H1 (cell line): Measurements from ENCODE around the gene DIO3. TPM values are rescaled to one million over a fixed set of nuclear protein-coding genes. Genes with fewer than 3 reads are reported as not detected.

Experiments
- CTCF ChIA-PET: fragments of 300-600 bp; sonication (Branson Sonifier 250); formaldehyde crosslinking; loops from one replicate; lab custom pipeline; 2021; ENCODE audit not compliant: partially characterized antibody; lab: Charles Lee
- POLR2A ChIA-PET: fragments of 300-600 bp; sonication (Branson Sonifier 250); formaldehyde crosslinking; loops from one replicate; lab custom pipeline; 2021; ENCODE audit warnings: inconsistent platforms; ENCODE audit not compliant: partially characterized antibody; lab: Charles Lee
- DNase-seq, 2 experiments: peaks; one replicate each; pipeline versions ENCODE4 v3.0.0 to v3.0.0-alpha.2; 2010 to 2022; ENCODE audit warnings: low spot score in 2 of 2, low read depth in 1 of 2, mixed read lengths in 1 of 2
- FAIRE-seq: peaks from 2 replicates; lab custom pipeline; 2011; peaks lifted over from hg19 to GRCh38; lab: Jason Lieb, UNC
- H2AFZ ChIP-seq: 2 replicates; pipeline ENCODE4 v1.8.1; 2012; ENCODE audit warnings: low read length, inconsistent platforms
- H2AK5ac ChIP-seq: 2 replicates; pipeline ENCODE4 v1.6.1; 2013; ENCODE audit warnings: low read depth, low read length
- H2BK120ac ChIP-seq: replicated peaks from 2 replicates; pipeline ENCODE3; 2013; ENCODE audit warnings: low read depth, low read length, inconsistent platforms
- H2BK12ac ChIP-seq: 2 replicates; pipeline ENCODE4 v1.6.1; 2013; ENCODE audit warnings: low read depth, low read length
- H2BK15ac ChIP-seq: 2 replicates; pipeline ENCODE4 v1.6.1; 2013; ENCODE audit warnings: low read length
- H2BK20ac ChIP-seq: 2 replicates; pipeline ENCODE4 v1.6.1; 2013; ENCODE audit warnings: low read length
- H2BK5ac ChIP-seq: 2 replicates; pipeline ENCODE4 v1.6.1; 2013; ENCODE audit warnings: low read depth, low read length
- H3K14ac ChIP-seq: 2 replicates; pipeline ENCODE4 v1.6.1; 2013; ENCODE audit warnings: inconsistent platforms; ENCODE audit not compliant: insufficient read length
- H3K18ac ChIP-seq: 2 replicates; pipeline ENCODE4 v1.6.1; 2013; ENCODE audit warnings: low read length; ENCODE audit errors: extremely low read depth
- H3K23ac ChIP-seq: 2 replicates; pipeline ENCODE4 v1.6.1; 2013; ENCODE audit warnings: inconsistent platforms; ENCODE audit not compliant: insufficient read length
- H3K23me2 ChIP-seq: 2 replicates; pipeline ENCODE4 v1.6.1; 2013; ENCODE audit warnings: low read depth, low read length
- H3K27ac ChIP-seq: 2 replicates; pipeline ENCODE4 v1.6.1; 2011; ENCODE audit warnings: low read depth, low read length, inconsistent platforms
- H3K27me3 ChIP-seq, 4 experiments: replicated peaks in 1 of 4; 1 replicate in 1 of 4; 2 replicates in 3 of 4; pipeline versions ENCODE4 v1.6.1 to v1.8.1; 2011 to 2013; ENCODE audit warnings: low read length in 3 of 4, mild to moderate bottlenecking in 3 of 4, inconsistent platforms in 2 of 4, mixed read lengths in 2 of 4, moderate library complexity in 1 of 4; ENCODE audit not compliant: control insufficient read depth in 3 of 4, insufficient read depth in 3 of 4; ENCODE audit errors: extremely low read depth in 1 of 4
- H3K36me3 ChIP-seq, 4 experiments: 2 replicates each; pipeline versions ENCODE4 v1.6.1 to v1.8.1; 2011 to 2013; ENCODE audit warnings: mild to moderate bottlenecking in 4 of 4, low read length in 3 of 4, moderate library complexity in 2 of 4, control low read depth in 1 of 4, inconsistent platforms in 1 of 4; ENCODE audit not compliant: insufficient read depth in 4 of 4, control insufficient read depth in 2 of 4
- H3K4ac ChIP-seq: replicated peaks from 2 replicates; pipeline ENCODE3; 2013; ENCODE audit warnings: low read length, low read depth, mixed read lengths, inconsistent platforms; ENCODE audit not compliant: insufficient read length
- H3K4me1 ChIP-seq, 4 experiments: replicated peaks in 1 of 4; 1 replicate in 1 of 4; 2 replicates in 3 of 4; pipeline versions ENCODE4 v1.6.1 to v1.8.1; 2011 to 2013; ENCODE audit warnings: low read length in 3 of 4, inconsistent platforms in 2 of 4, mixed read lengths in 1 of 4; ENCODE audit not compliant: insufficient read depth in 4 of 4, control insufficient read depth in 3 of 4
- H3K4me2 ChIP-seq, 2 experiments: 2 replicates each; pipeline versions ENCODE4 v1.6.1 to v1.8.1; 2011 to 2013; ENCODE audit warnings: low read depth in 2 of 2, low read length in 2 of 2, control low read depth in 1 of 2, inconsistent platforms in 1 of 2, mild to moderate bottlenecking in 1 of 2; ENCODE audit not compliant: insufficient read depth in 1 of 2
- H3K4me3 ChIP-seq, 4 experiments: fragments of 200-600, 300-600 bp in 1 of 4; sonication (generic), shearing (Covaris generic), sonication (Bioruptor Twin) in 1 of 4; 2 replicates each; pipeline versions ENCODE4 v1.5.1 to v1.8.1; 2011 to 2016; ENCODE audit warnings: low read length in 4 of 4, low read depth in 3 of 4, control low read depth in 2 of 4, inconsistent platforms in 2 of 4, mild to moderate bottlenecking in 2 of 4, mixed read lengths in 1 of 4, moderate library complexity in 1 of 4; ENCODE audit not compliant: insufficient read depth in 2 of 4; ENCODE audit errors: extremely low read depth in 1 of 4
- H3K56ac ChIP-seq: replicated peaks from 2 replicates; pipeline ENCODE3; 2013; ENCODE audit warnings: low read depth, mild to moderate bottlenecking, mixed read lengths, low read length, inconsistent platforms; ENCODE audit not compliant: insufficient read length
- H3K79me1 ChIP-seq: 2 replicates; pipeline ENCODE4 v1.6.1; 2013; ENCODE audit warnings: low read depth, low read length, control low read depth
- H3K79me2 ChIP-seq, 2 experiments: 2 replicates each; pipeline versions ENCODE4 v1.6.1 to v1.8.1; 2012 to 2013; ENCODE audit warnings: low read length in 2 of 2, mild to moderate bottlenecking in 2 of 2, inconsistent platforms in 1 of 2; ENCODE audit not compliant: insufficient read depth in 2 of 2, control insufficient read depth in 1 of 2
- H3K9ac ChIP-seq, 4 experiments: replicated peaks in 1 of 4; 1 replicate in 1 of 4; 2 replicates in 3 of 4; pipeline versions ENCODE4 v1.6.1 to v1.8.1; 2011 to 2013; ENCODE audit warnings: low read depth in 3 of 4, low read length in 3 of 4, control low read depth in 2 of 4, mild to moderate bottlenecking in 2 of 4, moderate library complexity in 2 of 4, inconsistent platforms in 1 of 4; ENCODE audit errors: extremely low read depth in 1 of 4
- H3K9me3 ChIP-seq, 2 experiments: 2 replicates each; pipeline versions ENCODE4 v1.6.1 to v1.8.1; 2012 to 2013; ENCODE audit warnings: mild to moderate bottlenecking in 2 of 2, moderate library complexity in 2 of 2, control low read depth in 1 of 2, inconsistent platforms in 1 of 2, low read depth in 1 of 2, low read length in 1 of 2, mixed read lengths in 1 of 2; ENCODE audit not compliant: insufficient read depth in 2 of 2
- H4K20me1 ChIP-seq, 2 experiments: replicated peaks in 1 of 2; 2 replicates each; pipeline versions ENCODE3 to v1.8.1; 2011 to 2013; ENCODE audit warnings: inconsistent platforms in 2 of 2, low read length in 2 of 2, mild to moderate bottlenecking in 1 of 2; ENCODE audit not compliant: insufficient read depth in 2 of 2, control insufficient read depth in 1 of 2
- H4K5ac ChIP-seq: 2 replicates; pipeline ENCODE4 v1.6.1; 2013; ENCODE audit warnings: low read length, low read depth, mixed read lengths, inconsistent platforms; ENCODE audit not compliant: insufficient read length
- H4K8ac ChIP-seq: 2 replicates; pipeline ENCODE4 v1.8.0; 2013; ENCODE audit warnings: mild to moderate bottlenecking, moderate library complexity, low read length, inconsistent platforms; ENCODE audit not compliant: insufficient read depth; ENCODE audit errors: extremely low read depth
- H4K91ac ChIP-seq: replicated peaks from 2 replicates; pipeline ENCODE3; 2013; ENCODE audit warnings: low read length, mixed read lengths, inconsistent platforms; ENCODE audit not compliant: insufficient read length
- CBX5 ChIP-seq: fragments of 300-800, 300-1000 bp; sonication (generic); IDR thresholded peaks from 2 replicates; pipeline ENCODE4 v1.7.1; 2016; ENCODE audit warnings: antibody characterized with exemption, low read length, low read depth
- E2F6 ChIP-seq: IDR thresholded peaks from 2 replicates; pipeline ENCODE4 v1.6.1; 2012; ENCODE audit warnings: inconsistent platforms
- KDM1A ChIP-seq: fragments of 200-600, 300-600 bp; sonication (generic); IDR thresholded peaks from 2 replicates; pipeline ENCODE4 v1.7.1; 2016; ENCODE audit warnings: mild to moderate bottlenecking, low read length, borderline replicate concordance
- POLR2A ChIP-seq, 2 experiments: IDR thresholded peaks; 1 replicate in 1 of 2; 2 replicates in 1 of 2; pipeline ENCODE4 v1.6.1; 2011; ENCODE audit warnings: low read depth in 2 of 2, low read length in 2 of 2, mild to moderate bottlenecking in 2 of 2; ENCODE audit errors: control extremely low read depth in 1 of 2
- POU5F1 ChIP-seq: IDR thresholded peaks from 2 replicates; pipeline ENCODE4 v1.6.1; 2011; ENCODE audit warnings: low read depth, mild to moderate bottlenecking, low read length, moderate library complexity
- SAP30 ChIP-seq: fragments of 300-600 bp; sonication (generic); IDR thresholded peaks from 2 replicates; pipeline ENCODE4 v1.7.1; 2012; ENCODE audit warnings: low read length, moderate library complexity, mild to moderate bottlenecking, inconsistent platforms; ENCODE audit not compliant: insufficient read depth, insufficient replicate concordance
- SIX5 ChIP-seq: IDR thresholded peaks from 2 replicates; pipeline ENCODE4 v1.6.1; 2011; ENCODE audit warnings: mild to moderate bottlenecking, low read depth, low read length
- SP2 ChIP-seq: IDR thresholded peaks from 2 replicates; pipeline ENCODE4 v1.6.1; 2012; ENCODE audit warnings: mild to moderate bottlenecking, low read length, inconsistent platforms
- SP4 ChIP-seq: IDR thresholded peaks from 2 replicates; pipeline ENCODE4 v1.6.1; 2012; ENCODE audit warnings: low read length, inconsistent platforms
- SUZ12 ChIP-seq: fragments of 200-600 bp; sonication (generic); IDR thresholded peaks from 2 replicates; pipeline ENCODE4 v1.6.1; 2012; ENCODE audit warnings: mild to moderate bottlenecking, inconsistent platforms, low read length, moderate library complexity, mixed read lengths
- TAF7 ChIP-seq: optimal IDR thresholded peaks from 2 replicates; pipeline ENCODE3; 2011; ENCODE audit warnings: low read depth, mild to moderate bottlenecking, inconsistent platforms, low read length, moderate library complexity, borderline replicate concordance
- WGBS, 2 experiments: shearing (Covaris generic) in 1 of 2; methylation state at CpG; one replicate each; pipeline versions ENCODE4 v1.1.6 to v1.1.7; 2013 to 2015; ENCODE audit warnings: low lambda C conversion rate in 2 of 2, mixed read lengths in 2 of 2, inconsistent platforms in 1 of 2, low coverage in 1 of 2, missing lambda C conversion rate in 1 of 2; ENCODE audit not compliant: insufficient replicate concordance in 2 of 2, insufficient coverage in 1 of 2, insufficient read length in 1 of 2; ENCODE audit errors: extremely low coverage in 1 of 2, missing lambda C conversion rate in 1 of 2; 5-methylcytosine and 5-hydroxymethylcytosine counted together
- polyA plus RNA-seq, 7 experiments: library from polyadenylated mRNA; depleted of rRNA in 3 of 7; stranded (reverse) in 5 of 7; unstranded in 2 of 7; fragments of >200 nt in 5 of 7; fragments of 200-250 nt in 2 of 7; gene quantifications; 1 replicate in 5 of 7; 2 replicates in 1 of 7; 4 replicates in 1 of 7; pipeline versions ENCODE4 v1.2.1 to v1.2.3, GENCODE V29; 2011 to 2013; ENCODE audit warnings: missing spikeins in 2 of 7, mixed read lengths in 2 of 7
- total RNA-seq: library from RNA; stranded (reverse); fragmentation: NEBNext Ultra II Directional; extraction: Animal tissue kit (Norgen Biotek cat#: 25700); gene quantifications from 2 replicates; pipeline ENCODE4 v1.2.1, GENCODE V29; 2021

DIO3 gene
- total and polyA plus RNA-seq, 2 of the 8 experiments (the other 6 are each of a cell fraction or from before 2014, with no cell fraction given): 0.17 to 0.19 TPM

GRCh38 chr14:101552786-101553231 is 8.5 kb upstream of the DIO3 start:
- no peak overlapping the region for H3K23ac ChIP-seq
- no peak overlapping the region for H3K4ac ChIP-seq
- H2BK20ac ChIP-seq: no peak overlapping the region
- H4K20me1 ChIP-seq: no peaks in the 10 kb centered on the region
- no peak overlapping the region for H4K91ac ChIP-seq
- TF ChIP-seq SIX5: no peak
- no peak for TF ChIP-seq KDM1A
- TF ChIP-seq SP2: no peak
- no peak for TF ChIP-seq SUZ12
- TF ChIP-seq E2F6: no peak
- no peak for TF ChIP-seq POLR2A (IDR thresholded peaks at IDR 0.05; ENCODE audit: control extremely low read depth in 1 of 2, low read depth in 2 of 2, low read length in 2 of 2)
- TF ChIP-seq POU5F1: no peak
- TF ChIP-seq SP4: no peak
- TF ChIP-seq SAP30: no peak
- TF ChIP-seq CBX5: no peak
- TF ChIP-seq TAF7: no peak
- peaks cover 11% of the 10 kb centered on the region; the same call in 1 of the 2 replicates for H3K23me2 ChIP-seq
- DNase-seq (no peak), FAIRE-seq (no peak)
- no peak overlapping the region for H3K14ac ChIP-seq
- peaks cover 0 to 3% (median 0%) of the 10 kb centered on the region in 4 experiments; a peak in 2 of 7 replicates for H3K4me1 ChIP-seq
- no peak overlapping the region for H3K4me2 ChIP-seq
- peaks cover 4 to 15% (median 13%) of the 10 kb centered on the region in 4 experiments for H3K27me3 ChIP-seq
- H2BK120ac ChIP-seq: no peak overlapping the region
- WGBS, 2 experiments: 90% methylated on average over 9 of the region's 9 CpGs; no CpG with 5 or more reads in 1 of the 2 experiments
- H3K4me3 ChIP-seq: no peak overlapping the region
- H4K8ac ChIP-seq: no peak overlapping the region
- POLR2A ChIA-PET: interaction anchor here (1.3 kb wide), 1 partner anchor 11 kb away, joined by 3 read pairs; no protein-coding TSS in a partner anchor
- no peak overlapping the region for H3K56ac ChIP-seq
- no peaks in the 10 kb centered on the region for H3K9me3 ChIP-seq
- no peaks in the 10 kb centered on the region for H3K79me1 ChIP-seq
- no peak overlapping the region for H3K9ac ChIP-seq
- no peak overlapping the region for H2BK12ac ChIP-seq
- no peak overlapping the region for H2BK5ac ChIP-seq
- no peak overlapping the region for H4K5ac ChIP-seq
- CTCF ChIA-PET: no interaction called here
- H3K36me3 ChIP-seq: no peaks in the 10 kb centered on the region
- H2AK5ac ChIP-seq: no peak overlapping the region
- H3K27ac ChIP-seq: no peak overlapping the region
- H2BK15ac ChIP-seq: no peak overlapping the region
- H3K79me2 ChIP-seq: no peaks in the 10 kb centered on the region
- H2AFZ ChIP-seq: no peak overlapping the region
- H3K18ac ChIP-seq: no peak overlapping the region
